Large intestine (tissue), 3 donors: Measurements from ENCODE around the gene CPEB4. TPM values are rescaled to one million over a fixed set of nuclear protein-coding genes. Genes with fewer than 3 reads are reported as not detected.

Source experiments
- DNase-seq, 2 donors: peaks; one replicate each; pipeline versions ENCODE4 v3.0.0 to v3.0.0-alpha.2; 2013
- H3K27ac ChIP-seq: one replicate; pipeline ENCODE4 v1.5.1; 2013; ENCODE audit warnings: low read length
- H3K27me3 ChIP-seq: 2 replicates; pipeline ENCODE4 v1.6.1; 2013; ENCODE audit warnings: low read length; ENCODE audit not compliant: control insufficient read depth, insufficient read depth
- H3K36me3 ChIP-seq: 2 replicates; pipeline ENCODE4 v1.6.1; 2013; ENCODE audit warnings: low read length; ENCODE audit not compliant: control insufficient read depth, insufficient read depth
- H3K4me1 ChIP-seq: one replicate; pipeline ENCODE4 v1.6.1; 2013; ENCODE audit warnings: low read length; ENCODE audit not compliant: control insufficient read depth, insufficient read depth
- H3K4me3 ChIP-seq: one replicate; pipeline ENCODE4 v1.5.1; 2013; ENCODE audit warnings: low read length
- H3K9me3 ChIP-seq: one replicate; pipeline ENCODE4 v1.6.1; 2013; ENCODE audit warnings: mild to moderate bottlenecking, low read depth, low read length, moderate library complexity; ENCODE audit not compliant: control insufficient read depth
- WGBS: methylation state at CpG from one replicate; pipeline ENCODE4 v1.1.5; 2013; ENCODE audit warnings: low lambda C conversion rate; ENCODE audit not compliant: insufficient coverage; 5-methylcytosine and 5-hydroxymethylcytosine counted together
- polyA plus RNA-seq: library from polyadenylated mRNA; unstranded; fragments of 120-200 nt; gene quantifications from one replicate; pipeline ENCODE4 v1.2.1, GENCODE V29; 2013

CPEB4 gene
- polyA plus RNA-seq, 1 donor, result 46.6 TPM

DNA sequence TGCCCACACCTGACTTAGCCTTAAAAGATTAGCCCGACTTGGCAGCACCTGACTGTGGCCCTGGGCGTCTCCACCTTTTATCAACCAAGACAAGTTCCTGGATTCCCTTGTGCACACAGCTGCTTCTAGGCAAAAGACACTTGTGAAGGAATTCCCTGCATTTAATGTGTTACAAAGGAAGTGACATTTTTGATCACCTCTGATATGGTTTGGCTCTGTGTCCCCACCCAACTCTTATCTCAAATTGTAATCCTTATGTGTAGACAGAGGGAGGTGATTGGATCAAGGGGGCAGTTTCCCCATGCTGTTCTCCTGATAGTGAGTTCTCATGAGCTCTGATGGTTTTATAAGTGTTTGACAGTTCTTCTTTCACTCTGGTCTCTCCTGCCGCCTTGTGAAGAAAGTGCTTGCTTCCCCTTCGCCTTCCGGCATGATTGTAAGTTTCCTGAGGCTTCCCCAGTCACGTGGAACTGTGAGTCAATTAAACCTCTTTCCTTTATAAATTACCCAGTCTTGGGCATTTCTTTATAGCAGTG lies 2.6 kb upstream of the CPEB4 start:
- no peaks in the 10 kb centered on the region for H3K27me3 ChIP-seq
- H3K4me3 ChIP-seq, result no peak overlapping the region
- H3K27ac ChIP-seq, result peak overlapping the region; percentile 90
- DNase-seq, result peak; percentile 86 to 95
- H3K4me1 ChIP-seq, result peaks cover 43% of the 10 kb centered on the region
- no peaks in the 10 kb centered on the region for H3K9me3 ChIP-seq
- no CpG with 5 or more reads among the region's 6 CpGs for WGBS
- peaks cover 4% of the 10 kb centered on the region for H3K36me3 ChIP-seq

- Histone ChIP-seq H3K4me3 (no peak overlapping the region), H3K36me3 (peaks cover 4% of the 10 kb centered on the region), H3K4me1 (peaks cover 43% of the 10 kb centered on the region), H3K27me3 (no peaks in the 10 kb centered on the region), H3K27ac (peak overlapping the region; percentile 90), H3K9me3 (no peaks in the 10 kb centered on the region)
- no peak for DNase-seq
- no CpG with 5 or more reads among the region's 2 CpGs for WGBS
These were observed 2.0 kb upstream of the CPEB4 start for GRCh38 chr5:173886150-173886549.

DNA sequence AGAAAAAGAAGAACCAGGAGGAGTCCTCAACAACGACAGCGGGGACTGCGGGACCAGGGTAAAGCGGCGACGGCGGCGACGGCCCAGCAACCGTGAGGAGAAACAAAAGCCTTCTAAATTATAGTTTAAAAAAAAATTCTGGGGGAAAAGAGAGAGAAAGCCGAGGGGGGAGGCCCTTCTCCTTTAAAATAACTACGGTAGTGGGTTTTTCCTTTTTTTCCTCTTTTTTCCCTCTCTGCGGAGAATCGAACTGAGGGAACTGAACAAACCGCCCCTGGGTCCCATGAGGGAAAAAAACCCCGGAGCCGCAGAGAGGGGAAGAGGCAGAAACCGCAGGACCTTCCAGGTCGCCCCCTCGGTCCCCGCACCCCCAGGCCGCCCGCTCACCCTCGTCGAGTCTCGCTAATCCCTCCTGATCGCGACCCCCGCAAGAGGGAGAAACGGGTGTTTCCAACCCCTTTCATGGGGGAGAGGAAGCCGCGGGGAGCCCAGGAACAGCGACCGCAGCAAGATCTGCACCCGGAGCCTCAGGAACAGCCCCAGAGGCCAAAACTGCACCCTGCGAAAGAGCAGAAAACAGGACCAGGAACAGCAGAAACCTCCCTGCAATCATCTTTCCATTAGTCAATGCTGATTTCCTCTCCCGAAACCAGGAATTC lies 453 bp downstream of the CPEB4 start:
- no CpG with 5 or more reads among the region's 37 CpGs for WGBS

GRCh38 chr5:173890195-173890991 lies 2.2 kb downstream of the CPEB4 start:
- peak overlapping the region; percentile 75 for H3K27ac ChIP-seq
- peaks cover 27% of the 10 kb centered on the region for H3K4me1 ChIP-seq
- peak overlapping the region; percentile 94 for H3K4me3 ChIP-seq
- DNase-seq, result peak; percentile 22 to 60
- H3K27me3 ChIP-seq, result no peaks in the 10 kb centered on the region
- no peaks in the 10 kb centered on the region for H3K9me3 ChIP-seq
- WGBS, result 33% methylated on average over 1 of the region's 19 CpGs
- peaks cover 7% of the 10 kb centered on the region for H3K36me3 ChIP-seq

More for the DNA sequence above, 453 bp downstream of the CPEB4 start:
- peak overlapping the region; percentile 74 for H3K27ac ChIP-seq
- H3K27me3 ChIP-seq, result no peaks in the 10 kb centered on the region
- peaks cover 4% of the 10 kb centered on the region for H3K36me3 ChIP-seq
- no peaks in the 10 kb centered on the region for H3K9me3 ChIP-seq
- peaks cover 43% of the 10 kb centered on the region for H3K4me1 ChIP-seq
- peak in 1 of 2 donors; percentile 26 for DNase-seq
- H3K4me3 ChIP-seq, result peak overlapping the region; percentile 94

DNA sequence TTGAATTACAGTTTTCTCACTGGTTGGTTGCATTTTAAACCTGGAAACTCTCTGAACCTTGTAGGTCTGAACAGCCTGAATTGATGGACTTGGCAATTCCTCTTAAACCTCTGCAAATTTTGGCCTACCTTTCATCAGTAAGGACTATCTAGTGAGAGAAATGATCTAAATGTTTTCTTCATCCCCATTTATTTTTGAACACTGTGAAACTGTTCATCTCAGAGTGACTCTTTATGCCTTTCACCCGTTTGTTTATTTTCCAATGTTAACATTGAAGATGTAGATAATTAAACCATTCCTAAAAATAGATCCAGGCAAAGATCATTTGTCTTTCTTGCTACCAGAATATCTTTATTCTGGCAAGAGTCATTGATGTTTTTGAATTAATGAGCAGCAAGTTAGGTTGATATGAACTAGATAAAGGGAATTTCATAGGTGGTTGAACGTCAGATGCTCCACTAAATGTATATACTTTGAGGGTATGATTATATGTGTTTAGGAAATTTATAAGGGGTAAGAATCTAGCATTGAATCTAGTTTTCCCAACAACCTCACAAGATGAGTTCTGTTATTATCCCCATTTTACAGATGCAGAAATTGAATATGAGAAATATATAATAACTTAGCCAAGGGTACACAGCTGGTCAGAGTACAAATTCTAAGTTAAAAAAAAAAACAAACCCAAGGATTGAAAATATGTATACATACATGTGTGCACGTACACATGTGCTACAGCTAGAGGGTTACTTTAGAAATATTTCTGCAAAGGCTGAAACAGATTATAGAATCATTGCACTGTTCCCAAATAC lies 3.4 kb downstream of the CPEB4 start:
- Histone ChIP-seq H3K4me1 (peaks cover 18% of the 10 kb centered on the region), H3K27me3 (no peaks in the 10 kb centered on the region), H3K9me3 (no peaks in the 10 kb centered on the region), H3K4me3 (peak overlapping the region; percentile 94), H3K36me3 (peaks cover 7% of the 10 kb centered on the region), H3K27ac (peak overlapping the region; percentile 75)
- 58% methylated on average over 2 of the region's 3 CpGs for WGBS
- DNase-seq, result peak in 1 of 2 donors; percentile 12

- DNase-seq, result no peak
- WGBS, result no CpG with 5 or more reads among the region's 2 CpGs
- H3K9me3 ChIP-seq, result no peaks in the 10 kb centered on the region
- peaks cover 7% of the 10 kb centered on the region for H3K36me3 ChIP-seq
- H3K27ac ChIP-seq, result no peak overlapping the region
- no peaks in the 10 kb centered on the region for H3K27me3 ChIP-seq
- H3K4me3 ChIP-seq, result peak overlapping the region; percentile 94
- H3K4me1 ChIP-seq, result peaks cover 12% of the 10 kb centered on the region
These were observed 5.0 kb downstream of the CPEB4 start for GRCh38 chr5:173893192-173893561.

GRCh38 chr5:173895401-173896165 lies 7.4 kb downstream of the CPEB4 start:
- no peaks in the 10 kb centered on the region for H3K9me3 ChIP-seq
- H3K36me3 ChIP-seq, result peaks cover 2% of the 10 kb centered on the region
- H3K4me3 ChIP-seq, result no peak overlapping the region
- DNase-seq, result no peak
- H3K4me1 ChIP-seq, result peaks cover 4% of the 10 kb centered on the region
- 95% methylated on average over 3 of the region's 5 CpGs for WGBS
- no peak overlapping the region for H3K27ac ChIP-seq
- no peaks in the 10 kb centered on the region for H3K27me3 ChIP-seq

- no peak overlapping the region for H3K27ac ChIP-seq
- H3K27me3 ChIP-seq, result no peaks in the 10 kb centered on the region
- no peaks in the 10 kb centered on the region for H3K9me3 ChIP-seq
- H3K4me1 ChIP-seq, result no peaks in the 10 kb centered on the region
- no peak overlapping the region for H3K4me3 ChIP-seq
- no CpG with 5 or more reads among the region's 4 CpGs for WGBS
- DNase-seq, result no peak
- H3K36me3 ChIP-seq, result peaks cover 2% of the 10 kb centered on the region
These were observed 8.5 kb downstream of the CPEB4 start for GRCh38 chr5:173896631-173897030.

GRCh38 chr5:173901705-173902104 lies 13.6 kb downstream of the CPEB4 start:
- no peaks in the 10 kb centered on the region for H3K27me3 ChIP-seq
- H3K36me3 ChIP-seq, result peaks cover 2% of the 10 kb centered on the region
- H3K4me3 ChIP-seq, result no peak overlapping the region
- no peak for DNase-seq
- no peaks in the 10 kb centered on the region for H3K4me1 ChIP-seq
- no peaks in the 10 kb centered on the region for H3K9me3 ChIP-seq
- no peak overlapping the region for H3K27ac ChIP-seq
- no CpG with 5 or more reads among the region's 3 CpGs for WGBS
